HepG2 (cell line): Measurements from ENCODE around the gene CLIC4. TPM values are rescaled to one million over a fixed set of nuclear protein-coding genes. Genes with fewer than 3 reads are reported as not detected.
A peak's percentile ranks its signal among the peaks of the same experiment; 100 is the strongest.

Experiments
- ATAC-seq: fragments of 200-7000 bp; cut with Tn5 transposase; 3 replicates; pipeline ENCODE4 v1.9.1; 2020; ENCODE audit warnings: mild to moderate bottlenecking, moderate library complexity
- BruUV-seq: library from RNA; stranded (reverse); fragments of 400-500 nt; replicated peaks from 2 replicates; lab custom pipeline; 2021; lab: Mats Ljungman, UMichigan
- CTCF ChIA-PET: fragments of 300-600 bp; formaldehyde crosslinking; extraction: SDS; loops from one replicate; lab custom pipeline; 2021; ENCODE audit warnings: low total read pairs, inconsistent platforms, low intra/inter-chr PET ratio; lab: Yijun Ruan, JAX
- POLR2A ChIA-PET: fragments of 350-600 bp; sonication (Branson Sonifier 250); formaldehyde crosslinking; loops from one replicate; lab custom pipeline; 2020; ENCODE audit warnings: antibody characterized with exemption, inconsistent platforms; lab: Yijun Ruan, JAX
- DNase-seq: peaks from one replicate; pipeline ENCODE4 v3.0.0-alpha.2; 2015; ENCODE audit warnings: low spot score
- FAIRE-seq: peaks from 3 replicates; lab custom pipeline; 2011; peaks lifted over from hg19 to GRCh38; lab: Jason Lieb, UNC
- H2AFZ ChIP-seq: one replicate; pipeline ENCODE4 v1.6.1; 2011; ENCODE audit warnings: low read length, inconsistent platforms
- H3K27ac ChIP-seq: fragments of 300-600 bp; 3 replicates; pipeline ENCODE4 v1.8.0; 2011; ENCODE audit warnings: mixed run types, mild to moderate bottlenecking, mixed read lengths, low read length, inconsistent platforms; ENCODE audit not compliant: insufficient read depth; ENCODE audit errors: extremely low read length
- H3K27me3 ChIP-seq, 2 experiments: fragments of 200-600 bp in 1 of 2; 2 replicates in 1 of 2; 3 replicates in 1 of 2; pipeline versions ENCODE4 v1.6.0 to v1.8.0; 2011; ENCODE audit warnings: low read length in 2 of 2, mild to moderate bottlenecking in 2 of 2, moderate library complexity in 2 of 2, inconsistent platforms in 1 of 2; ENCODE audit not compliant: insufficient read depth in 2 of 2, control insufficient read depth in 1 of 2
- H3K36me3 ChIP-seq, 2 experiments: fragments of 200-600 bp in 1 of 2; replicated peaks in 1 of 2; 2 replicates in 1 of 2; 3 replicates in 1 of 2; pipeline versions ENCODE4 v1.5.1 to v1.8.0; 2011; ENCODE audit warnings: low read length in 2 of 2, inconsistent platforms in 1 of 2; ENCODE audit not compliant: insufficient read depth in 2 of 2, control insufficient read depth in 1 of 2
- H3K4me1 ChIP-seq: 2 replicates; pipeline ENCODE4 v1.5.1; 2012; ENCODE audit warnings: low read length, inconsistent platforms; ENCODE audit not compliant: insufficient read depth
- H3K4me2 ChIP-seq: 2 replicates; pipeline ENCODE4 v1.6.0; 2011; ENCODE audit warnings: low read depth, low read length, inconsistent platforms
- H3K4me3 ChIP-seq, 3 experiments: fragments of 200-600 bp in 1 of 3; sonication (generic), shearing (Covaris generic) in 1 of 3; replicated peaks in 1 of 3; 2 replicates each; pipeline ENCODE4 v1.5.1; 2011 to 2016; ENCODE audit warnings: low read length in 3 of 3, inconsistent platforms in 2 of 3, low read depth in 2 of 3, mild to moderate bottlenecking in 2 of 3, control low read depth in 1 of 3, mixed read lengths in 1 of 3; ENCODE audit not compliant: insufficient read depth in 1 of 3
- H3K79me2 ChIP-seq: one replicate; pipeline ENCODE4 v1.6.1; 2011; ENCODE audit warnings: low read length, inconsistent platforms; ENCODE audit not compliant: insufficient read depth
- H3K9ac ChIP-seq: 2 replicates; pipeline ENCODE4 v1.6.0; 2011; ENCODE audit warnings: mild to moderate bottlenecking, low read depth, low read length, inconsistent platforms; ENCODE audit not compliant: insufficient read depth
- H3K9me3 ChIP-seq: 2 replicates; pipeline ENCODE4 v1.5.1; 2012; ENCODE audit warnings: mild to moderate bottlenecking, low read length
- H4K20me1 ChIP-seq: 2 replicates; pipeline ENCODE4 v1.6.0; 2011; ENCODE audit warnings: inconsistent platforms, mild to moderate bottlenecking, low read length, moderate library complexity; ENCODE audit not compliant: insufficient read depth
- ASH2L ChIP-seq: fragments of 300-600, 200-600 bp; sonication (generic); IDR thresholded peaks from 2 replicates; pipeline ENCODE4 v1.7.0; 2017; ENCODE audit warnings: low read depth, mild to moderate bottlenecking, moderate library complexity, mixed read lengths, low read length; ENCODE audit not compliant: insufficient read length
- CBFB ChIP-seq: sonication (generic); formaldehyde crosslinking; IDR thresholded peaks from 2 replicates; pipeline ENCODE4 v1.4.0; 2020; ENCODE audit warnings: missing genetic modification reagents
- CEBPB ChIP-seq: IDR thresholded peaks from 2 replicates; pipeline ENCODE4 v1.6.1; 2011; ENCODE audit warnings: low read depth, low read length, improper control_type of control experiment, borderline replicate concordance
- MIXL1 ChIP-seq: IDR thresholded peaks from 2 replicates; pipeline ENCODE4 v1.6.1; 2016
- NR2C2 ChIP-seq: sonication (generic); formaldehyde crosslinking; IDR thresholded peaks from 2 replicates; pipeline ENCODE4 v1.4.0; 2020; ENCODE audit warnings: missing genetic modification reagents, mild to moderate bottlenecking, moderate library complexity, borderline replicate concordance
- RFXANK ChIP-seq: IDR thresholded peaks from 2 replicates; pipeline ENCODE4 v1.6.1; 2016
- SETDB1 ChIP-seq: sonication (generic); formaldehyde crosslinking; IDR thresholded peaks from 2 replicates; pipeline ENCODE4 v1.5.1; 2020; ENCODE audit warnings: missing genetic modification reagents, mild to moderate bottlenecking, borderline replicate concordance
- ZFY ChIP-seq: sonication (generic); formaldehyde crosslinking; IDR thresholded peaks from 2 replicates; pipeline ENCODE4 v1.4.0; 2020; ENCODE audit warnings: missing genetic modification reagents
- ZNF101 ChIP-seq: sonication (generic); formaldehyde crosslinking; IDR thresholded peaks from 2 replicates; pipeline ENCODE4 v1.4.0; 2020; ENCODE audit warnings: mild to moderate bottlenecking, low read depth, missing genetic modification reagents, borderline replicate concordance
- ZNF558 ChIP-seq: sonication (generic); formaldehyde crosslinking; IDR thresholded peaks from 2 replicates; pipeline ENCODE4 v1.9.0; 2022; ENCODE audit warnings: mild to moderate bottlenecking, missing genetic modification reagents, borderline replicate concordance
- ZNF564 ChIP-seq: sonication (generic); formaldehyde crosslinking; IDR thresholded peaks from 2 replicates; pipeline ENCODE4 v1.8.1; 2023; ENCODE audit warnings: mild to moderate bottlenecking, missing genetic modification reagents
- ZNF788 ChIP-seq: sonication (generic); formaldehyde crosslinking; IDR thresholded peaks from 2 replicates; pipeline ENCODE4 v1.5.0; 2020; ENCODE audit warnings: mild to moderate bottlenecking, missing genetic modification reagents, borderline replicate concordance
- WGBS: methylation state at CpG from one replicate; pipeline ENCODE4 v1.1.6; 2017; ENCODE audit warnings: low lambda C conversion rate; 5-methylcytosine and 5-hydroxymethylcytosine counted together
- in situ Hi-C: cut with HindIII; loops from 2 replicates; pipeline ENCODE4 v1.10.0; 2017; ENCODE audit warnings: low pct_unique_long_range_greater_than_20kb; ENCODE audit not compliant: extremely low pct_ligation_motif_present
- intact Hi-C: fragments of 100-400 bp; cut with micrococcal nuclease; formaldehyde crosslinking; loops from one replicate; pipeline ENCODE4 v1.10.0; 2022; ENCODE audit not compliant: unreplicated experiment
- polyA plus RNA-seq, 8 experiments: library from polyadenylated mRNA; depleted of rRNA in 3 of 8; stranded (reverse) in 7 of 8; unstranded in 1 of 8; fragments of >200 nt; fragmentation: Illumina TruSeq in 4 of 8; extraction: Trizol in 4 of 8; gene quantifications; 2 replicates each; pipeline versions ENCODE4 v1.2.1 to v1.2.3, GENCODE V29; 2011 to 2016; ENCODE audit warnings: low read depth in 4 of 8, missing spikeins in 1 of 8, mixed read lengths in 1 of 8; ENCODE audit not compliant: insufficient read depth in 1 of 8
- total RNA-seq, 5 experiments: library from RNA; depleted of rRNA; stranded (reverse); fragments of >200 nt; fragmentation: Illumina TruSeq; extraction: Trizol; gene quantifications; 2 replicates each; pipeline ENCODE4 v1.2.3, GENCODE V29; 2016; ENCODE audit warnings: low read depth in 1 of 5
- TF ChIP-seq, protein P1 (sequence below), 2 experiments: sonication (generic) in 1 of 2; formaldehyde crosslinking in 1 of 2; IDR thresholded peaks; 2 replicates each; pipeline versions ENCODE4 v1.4.0 to v1.6.1; 2016 to 2020; ENCODE audit warnings: borderline replicate concordance in 1 of 2, low read depth in 1 of 2, mild to moderate bottlenecking in 1 of 2, missing genetic modification reagents in 1 of 2
- TF ChIP-seq, protein P2 (sequence below): sonication (generic); formaldehyde crosslinking; IDR thresholded peaks from 2 replicates; pipeline ENCODE4 v1.8.0; 2022; ENCODE audit warnings: missing genetic modification reagents, mild to moderate bottlenecking, inconsistent platforms, borderline replicate concordance
- TF ChIP-seq, protein P3 (sequence below): sonication (generic); formaldehyde crosslinking; IDR thresholded peaks from 2 replicates; pipeline ENCODE4; 2020; ENCODE audit warnings: missing genetic modification reagents, mild to moderate bottlenecking, borderline replicate concordance

The CLIC4 gene
- total and polyA plus RNA-seq, 2 of the 13 experiments (the other 11 are each of a cell fraction or from before 2014, with no cell fraction given) = 23.3 to 77.4 TPM

DNA sequence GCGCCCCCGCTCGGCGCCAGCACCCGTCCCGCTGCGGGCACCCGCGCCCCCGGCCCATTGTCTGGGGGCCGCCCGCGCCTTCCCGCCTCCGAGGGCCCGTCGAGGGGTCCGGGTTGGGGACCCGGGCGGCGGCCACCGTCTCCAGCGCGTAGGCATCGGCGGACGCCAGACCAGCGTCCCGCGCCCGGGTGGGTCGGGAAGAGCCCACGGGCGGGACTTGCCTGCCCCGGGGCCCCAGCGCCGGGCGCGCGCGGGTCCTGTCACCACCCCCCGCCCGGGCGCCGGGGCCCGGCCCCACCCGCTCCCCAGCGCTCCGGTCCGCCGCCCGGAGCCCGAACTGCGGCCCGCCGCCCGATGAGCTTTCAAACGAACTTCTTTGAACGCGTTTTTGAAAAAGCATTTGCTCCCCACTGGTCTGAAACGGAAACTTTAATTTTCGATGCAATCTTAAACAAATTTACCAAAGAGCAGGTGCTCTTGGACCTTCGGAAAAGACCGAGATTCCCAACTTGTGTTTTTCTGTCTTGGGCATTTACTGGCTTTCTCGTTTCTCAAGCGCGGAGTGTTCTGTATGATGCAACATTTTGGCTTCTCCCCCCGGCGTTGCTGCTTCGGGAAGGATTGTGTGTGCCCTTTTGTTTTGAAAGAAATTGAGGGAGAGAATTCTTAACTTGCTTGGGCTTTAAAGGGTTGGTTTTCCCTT is 615 bp downstream of the CLIC4 start:
- Histone ChIP-seq H2AFZ (no peak overlapping the region), H3K27me3 (no peaks in the 10 kb centered on the region; a peak in 1 of 5 replicates), H3K36me3 (peaks cover 0 to 6% of the 10 kb centered on the region in 2 experiments; a peak in 1 of 5 replicates), H3K4me1 (peaks cover 79% of the 10 kb centered on the region), H3K4me2 (peak overlapping the region; percentile 71), H3K9me3 (no peaks in the 10 kb centered on the region), H3K79me2 (peaks cover 51% of the 10 kb centered on the region), H3K4me3 (peak overlapping the region; percentile 82 to 95 (median 86)), H3K9ac (peak overlapping the region; percentile 87), H4K20me1 (peaks cover 11% of the 10 kb centered on the region; the same call in 1 of the 2 replicates), H3K27ac (peak overlapping the region; percentile 77)
- no peak; the same call in 1 of the 3 replicates for ATAC-seq
- no TSS peak for BruUV-seq
- under 1% methylated on average over 12 of the region's 70 CpGs for WGBS
- POLR2A ChIA-PET = interaction anchor here (1.0 to 8.2 kb wide), 14 partner anchors 9 to 167 kb away, joined by 3 to 100 read pairs (median 6); no protein-coding TSS in a partner anchor
- intact Hi-C loops (loop anchor here (1.0 to 10.0 kb wide), 3 partner anchors 41 to 85 kb away; no protein-coding TSS in a partner anchor), in situ Hi-C loops (no loop called here)
- CTCF ChIA-PET = no interaction called here
- DNase-seq = no peak
- FAIRE-seq = peak; percentile 12
- TF ChIP-seq ZNF788 (CRISPR knock-in tag) = no peak
- TF ChIP-seq, protein P1, sequence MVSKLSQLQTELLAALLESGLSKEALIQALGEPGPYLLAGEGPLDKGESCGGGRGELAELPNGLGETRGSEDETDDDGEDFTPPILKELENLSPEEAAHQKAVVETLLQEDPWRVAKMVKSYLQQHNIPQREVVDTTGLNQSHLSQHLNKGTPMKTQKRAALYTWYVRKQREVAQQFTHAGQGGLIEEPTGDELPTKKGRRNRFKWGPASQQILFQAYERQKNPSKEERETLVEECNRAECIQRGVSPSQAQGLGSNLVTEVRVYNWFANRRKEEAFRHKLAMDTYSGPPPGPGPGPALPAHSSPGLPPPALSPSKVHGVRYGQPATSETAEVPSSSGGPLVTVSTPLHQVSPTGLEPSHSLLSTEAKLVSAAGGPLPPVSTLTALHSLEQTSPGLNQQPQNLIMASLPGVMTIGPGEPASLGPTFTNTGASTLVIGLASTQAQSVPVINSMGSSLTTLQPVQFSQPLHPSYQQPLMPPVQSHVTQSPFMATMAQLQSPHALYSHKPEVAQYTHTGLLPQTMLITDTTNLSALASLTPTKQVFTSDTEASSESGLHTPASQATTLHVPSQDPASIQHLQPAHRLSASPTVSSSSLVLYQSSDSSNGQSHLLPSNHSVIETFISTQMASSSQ (IDR thresholded peaks at IDR 0.05; ENCODE audit: low read depth) = no peak
- TF ChIP-seq, protein P1 (CRISPR knock-in tag; IDR thresholded peaks at IDR 0.05; ENCODE audit: borderline replicate concordance) = no peak
- TF ChIP-seq MIXL1 = no peak
- no peak for TF ChIP-seq ZNF558
- TF ChIP-seq RFXANK (CRISPR knock-in tag) = no peak
- no peak for TF ChIP-seq NR2C2 (CRISPR knock-in tag)
- TF ChIP-seq, protein P2, sequence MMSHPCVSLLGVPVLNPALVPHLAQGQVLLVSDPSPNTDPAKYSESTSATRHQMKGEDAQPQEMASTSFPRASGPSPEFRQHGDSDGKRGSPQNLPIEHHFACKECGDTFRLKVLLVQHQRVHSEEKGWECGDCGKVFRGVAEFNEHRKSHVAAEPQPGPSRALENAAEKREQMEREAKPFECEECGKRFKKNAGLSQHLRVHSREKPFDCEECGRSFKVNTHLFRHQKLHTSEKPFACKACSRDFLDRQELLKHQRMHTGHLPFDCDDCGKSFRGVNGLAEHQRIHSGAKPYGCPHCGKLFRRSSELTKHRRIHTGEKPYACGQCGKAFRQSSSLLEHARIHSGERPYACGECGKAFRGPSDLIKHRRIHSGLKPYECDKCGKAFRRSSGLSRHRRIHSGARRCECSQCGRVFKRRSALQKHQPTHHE (CRISPR knock-in tag) = no peak
- TF ChIP-seq CEBPB = peak; percentile 88
- TF ChIP-seq CBFB (CRISPR knock-in tag) = no peak
- TF ChIP-seq ZNF564 (CRISPR knock-in tag) = no peak
- TF ChIP-seq, protein P3, sequence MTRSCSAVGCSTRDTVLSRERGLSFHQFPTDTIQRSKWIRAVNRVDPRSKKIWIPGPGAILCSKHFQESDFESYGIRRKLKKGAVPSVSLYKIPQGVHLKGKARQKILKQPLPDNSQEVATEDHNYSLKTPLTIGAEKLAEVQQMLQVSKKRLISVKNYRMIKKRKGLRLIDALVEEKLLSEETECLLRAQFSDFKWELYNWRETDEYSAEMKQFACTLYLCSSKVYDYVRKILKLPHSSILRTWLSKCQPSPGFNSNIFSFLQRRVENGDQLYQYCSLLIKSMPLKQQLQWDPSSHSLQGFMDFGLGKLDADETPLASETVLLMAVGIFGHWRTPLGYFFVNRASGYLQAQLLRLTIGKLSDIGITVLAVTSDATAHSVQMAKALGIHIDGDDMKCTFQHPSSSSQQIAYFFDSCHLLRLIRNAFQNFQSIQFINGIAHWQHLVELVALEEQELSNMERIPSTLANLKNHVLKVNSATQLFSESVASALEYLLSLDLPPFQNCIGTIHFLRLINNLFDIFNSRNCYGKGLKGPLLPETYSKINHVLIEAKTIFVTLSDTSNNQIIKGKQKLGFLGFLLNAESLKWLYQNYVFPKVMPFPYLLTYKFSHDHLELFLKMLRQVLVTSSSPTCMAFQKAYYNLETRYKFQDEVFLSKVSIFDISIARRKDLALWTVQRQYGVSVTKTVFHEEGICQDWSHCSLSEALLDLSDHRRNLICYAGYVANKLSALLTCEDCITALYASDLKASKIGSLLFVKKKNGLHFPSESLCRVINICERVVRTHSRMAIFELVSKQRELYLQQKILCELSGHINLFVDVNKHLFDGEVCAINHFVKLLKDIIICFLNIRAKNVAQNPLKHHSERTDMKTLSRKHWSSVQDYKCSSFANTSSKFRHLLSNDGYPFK (CRISPR knock-in tag) = no peak
- TF ChIP-seq ZNF101 = no peak
- peak; percentile 32; the same call in 1 of the 2 replicates for TF ChIP-seq ZFY (CRISPR knock-in tag)
- TF ChIP-seq ASH2L = peak; percentile 48
- no peak for TF ChIP-seq SETDB1 (CRISPR knock-in tag)
